C1 segment of cervical spinal cord (tissue), 14 donors: Measurements from ENCODE around the gene ERN2.

ENCODE experiments used
- DNase-seq, 14 donors: peaks; one replicate each; lab custom pipeline; 2025; lab: John Stamatoyannopoulos, UW

Gene ERN2

DNA sequence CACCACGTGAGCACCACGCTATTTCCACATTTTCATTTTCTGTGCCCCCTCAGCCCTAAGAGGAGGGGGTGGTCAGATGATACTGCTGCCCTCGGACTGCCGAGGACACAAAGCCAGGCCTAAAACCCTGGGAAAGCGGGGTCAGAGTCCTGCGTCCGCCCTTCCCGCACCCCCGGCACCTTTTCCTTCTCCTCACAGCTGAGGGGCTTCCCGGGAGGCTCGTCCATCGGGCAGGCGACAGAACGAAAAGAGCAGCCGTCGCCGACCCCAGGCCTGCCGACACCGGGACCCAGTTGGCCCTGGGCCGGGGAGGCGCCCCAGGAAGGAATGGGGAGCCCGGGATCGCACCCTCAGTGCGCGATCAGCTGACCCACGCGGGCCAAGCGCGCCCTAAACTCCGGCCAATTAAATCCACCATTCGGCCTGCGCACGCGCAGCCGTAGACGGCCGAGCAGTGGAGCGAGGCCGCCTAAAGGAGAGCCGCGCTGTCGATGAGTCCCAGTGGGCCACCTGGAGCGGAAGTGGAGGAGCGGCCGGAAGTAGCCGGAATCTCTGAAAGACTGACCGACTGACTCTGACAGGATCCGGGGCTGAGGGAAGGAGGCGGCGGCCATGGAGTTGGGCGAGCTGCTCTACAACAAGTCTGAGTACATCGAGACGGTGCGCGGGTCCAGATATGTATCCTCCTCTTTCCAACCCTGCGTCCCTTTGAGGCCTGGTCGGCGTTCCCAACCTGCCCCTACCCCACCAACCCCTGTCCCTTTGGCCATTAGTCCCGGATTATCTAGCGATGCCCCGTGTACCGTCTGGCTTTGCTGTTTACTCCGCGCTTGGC, 71.9 kb downstream of the ERN2 start, which contains the start of the genes DCTN5 and PALB2:
Gene DCTN5, plus strand, starts transcription at position 536 of the 835 bp plus-strand sequence. Its CDS starts 77 bp downstream, at position 613.
Gene PALB2, minus strand, starts transcription at position 380 of the 835 bp plus-strand sequence. Its CDS starts 153 bp downstream, at position 227.
- peak; percentile 42 to 94 (median 88) for DNase-seq

DNA sequence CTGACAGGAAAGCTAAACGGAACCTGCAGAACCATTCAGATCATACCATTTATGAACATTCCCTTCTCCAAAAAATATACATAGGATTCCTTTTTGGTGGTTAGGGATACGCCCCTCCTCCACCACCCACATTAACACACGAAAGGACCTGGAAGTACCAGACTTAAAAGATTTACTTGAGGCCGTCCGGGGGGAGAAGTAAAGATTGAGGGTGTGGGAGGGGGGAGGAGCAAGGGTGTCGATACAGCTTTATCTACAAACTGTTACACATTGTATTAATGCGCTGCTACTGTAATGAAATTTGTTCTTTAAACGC, 72.4 kb downstream of the ERN2 start:
- DNase-seq = no peak
